A549 (cell line): ENCODE measurements around the gene ZNF467. TPM values are rescaled to one million over a fixed set of nuclear protein-coding genes. Genes with fewer than 3 reads are reported as not detected.

ENCODE experiments used
- ATAC-seq, 2 experiments: fragments of 200-7000 bp in 1 of 2; fragments of >200 bp in 1 of 2; cut with Nextera tagmentation in 1 of 2; cut with Tn5 transposase in 1 of 2; 3 replicates each; pipeline versions ENCODE4 v1.8.0 to v1.9.1; 2018 to 2020; ENCODE audit warnings: mild to moderate bottlenecking in 1 of 2, moderate library complexity in 1 of 2
- CTCF ChIA-PET: fragments of 300-600 bp; sonication (Branson Sonifier 250); formaldehyde crosslinking; extraction: SDS; loops from one replicate; lab custom pipeline; 2021; ENCODE audit warnings: antibody characterized with exemption, inconsistent platforms; lab: Yijun Ruan, JAX
- POLR2A ChIA-PET: fragments of 350-600 bp; formaldehyde crosslinking; extraction: SDS; loops from one replicate; lab custom pipeline; 2021; ENCODE audit warnings: antibody characterized with exemption, inconsistent platforms; lab: Yijun Ruan, JAX
- DNase-seq, 2 experiments: peaks; one replicate each; pipeline versions ENCODE4 v3.0.0 to v3.0.0-alpha.2; 2011 to 2016; ENCODE audit warnings: low read depth in 1 of 2, low spot score in 1 of 2
- FAIRE-seq: peaks from 2 replicates; lab custom pipeline; 2011; peaks lifted over from hg19 to GRCh38; lab: Jason Lieb, UNC
- H3K27ac ChIP-seq, 2 experiments: fragments of >200 bp; sonication (Bioruptor Twin); formaldehyde crosslinking; 3 replicates each; pipeline ENCODE4 v1.5.1; 2016 to 2017
- H3K4me1 ChIP-seq: fragments of >200 bp; sonication (Bioruptor Twin); formaldehyde crosslinking; 3 replicates; pipeline ENCODE4 v1.6.1; 2016
- H3K4me2 ChIP-seq: fragments of >200 bp; sonication (Bioruptor Twin); formaldehyde crosslinking; 3 replicates; pipeline ENCODE4 v1.6.1; 2016
- H3K4me3 ChIP-seq: fragments of >200 bp; sonication (Bioruptor Twin); formaldehyde crosslinking; 3 replicates; pipeline ENCODE4 v1.5.1; 2016
- H3K9me3 ChIP-seq: fragments of >200 bp; sonication (Bioruptor Twin); formaldehyde crosslinking; 3 replicates; pipeline ENCODE4 v1.6.1; 2016
- CBX2 ChIP-seq: fragments of 200-600 bp; sonication (generic); IDR thresholded peaks from 2 replicates; pipeline ENCODE4 v1.6.1; 2016; ENCODE audit warnings: low read depth, mild to moderate bottlenecking, borderline replicate concordance
- CBX8 ChIP-seq: fragments of 200-600 bp; sonication (generic); IDR thresholded peaks from 2 replicates; pipeline ENCODE4 v1.6.1; 2016
- CHD2 ChIP-seq: fragments of 150-350 bp; IDR thresholded peaks from 2 replicates; pipeline ENCODE4 v1.6.1; 2014; ENCODE audit warnings: low read length; ENCODE audit not compliant: partially characterized antibody
- CHD4 ChIP-seq: fragments of 200-600 bp; sonication (generic); IDR thresholded peaks from 2 replicates; pipeline ENCODE4 v1.6.1; 2016; ENCODE audit warnings: antibody characterized with exemption, mild to moderate bottlenecking, borderline replicate concordance
- EHF ChIP-seq: fragments of 250-450 bp; sonication (Bioruptor Pico); IDR thresholded peaks from 2 replicates; pipeline ENCODE4 v1.5.0; 2020; ENCODE audit warnings: mild to moderate bottlenecking
- EP300 ChIP-seq, 2 experiments: fragments of >200 bp; sonication (Bioruptor Twin); formaldehyde crosslinking; IDR thresholded peaks; 2 replicates in 1 of 2; 3 replicates in 1 of 2; pipeline ENCODE4 v1.6.1; 2016 to 2017
- FOSB ChIP-seq: fragments of 250-450 bp; sonication (Bioruptor Pico); IDR thresholded peaks from 2 replicates; pipeline ENCODE4 v1.5.0; 2020; ENCODE audit warnings: mild to moderate bottlenecking, moderate library complexity
- HDAC2 ChIP-seq: fragments of 200-600 bp; sonication (generic); IDR thresholded peaks from 2 replicates; pipeline ENCODE4 v1.6.1; 2016
- HEYL ChIP-seq: fragments of 250-450 bp; sonication (Bioruptor Pico); IDR thresholded peaks from 2 replicates; pipeline ENCODE4 v1.8.0; 2021; ENCODE audit warnings: mild to moderate bottlenecking, moderate library complexity
- HOXA7 ChIP-seq: fragments of 250-450 bp; sonication (Bioruptor Pico); IDR thresholded peaks from 2 replicates; pipeline ENCODE4 v1.5.0; 2020; ENCODE audit warnings: mild to moderate bottlenecking, moderate library complexity
- HOXB5 ChIP-seq: fragments of 250-450 bp; sonication (Bioruptor Pico); IDR thresholded peaks from 2 replicates; pipeline ENCODE4 v1.5.0; 2020; ENCODE audit warnings: mild to moderate bottlenecking, moderate library complexity
- MAFK ChIP-seq: fragments of 450-650 bp; IDR thresholded peaks from 2 replicates; pipeline ENCODE4 v1.6.1; 2014; ENCODE audit not compliant: partially characterized antibody
- NFE2L2 ChIP-seq: fragments of 150-350 bp; conservative IDR thresholded peaks from 2 replicates; pipeline ENCODE4 v1.6.1; 2014; ENCODE audit warnings: low read length
- NPAS2 ChIP-seq: fragments of 250-450 bp; sonication (Bioruptor Pico); IDR thresholded peaks from 2 replicates; pipeline ENCODE4 v1.8.0; 2022; ENCODE audit warnings: mild to moderate bottlenecking, moderate library complexity, borderline replicate concordance
- POLR2AphosphoS2 ChIP-seq: conservative IDR thresholded peaks from 2 replicates; pipeline ENCODE4 v1.6.1; 2012; ENCODE audit warnings: low read length, improper control_type of control experiment, inconsistent platforms
- RAD21 ChIP-seq, 2 experiments: fragments of >200 bp in 1 of 2; sonication (Bioruptor Twin) in 1 of 2; formaldehyde crosslinking in 1 of 2; IDR thresholded peaks in 1 of 2; conservative IDR thresholded peaks in 1 of 2; 2 replicates in 1 of 2; 3 replicates in 1 of 2; pipeline ENCODE4 v1.6.1; 2012 to 2018; ENCODE audit warnings: inconsistent platforms in 1 of 2
- RCOR1 ChIP-seq: fragments of 150-350 bp; IDR thresholded peaks from 2 replicates; pipeline ENCODE4 v1.6.1; 2014; ENCODE audit warnings: antibody characterized with exemption, low read length, low read depth
- RFX5 ChIP-seq: fragments of 450-650 bp; IDR thresholded peaks from 2 replicates; pipeline ENCODE4 v1.7.1; 2014; ENCODE audit warnings: antibody characterized with exemption, mild to moderate bottlenecking, moderate library complexity
- RNF2 ChIP-seq: fragments of 200-600 bp; sonication (generic); IDR thresholded peaks from 2 replicates; pipeline ENCODE4 v1.6.1; 2016; ENCODE audit warnings: low read depth, mild to moderate bottlenecking, antibody characterized with exemption, moderate library complexity, borderline replicate concordance
- SMC3 ChIP-seq: fragments of >200 bp; sonication (Bioruptor Twin); formaldehyde crosslinking; IDR thresholded peaks from 3 replicates; pipeline ENCODE4 v1.6.1; 2018; ENCODE audit warnings: inconsistent platforms
- ZNF302 ChIP-seq: fragments of 250-450 bp; sonication (Bioruptor Pico); IDR thresholded peaks from 2 replicates; pipeline ENCODE4 v1.9.0; 2021; ENCODE audit warnings: inconsistent platforms, mild to moderate bottlenecking, moderate library complexity
- WGBS: methylation state at CpG from one replicate; pipeline ENCODE4 v1.1.6; 2017; ENCODE audit errors: missing lambda C conversion rate; 5-methylcytosine and 5-hydroxymethylcytosine counted together
- polyA plus RNA-seq, 4 experiments: library from polyadenylated mRNA; depleted of rRNA in 3 of 4; stranded (reverse); fragments of >200 nt; fragmentation: RNase III in 1 of 4; extraction: RNeasy Plus Mini Kit Qiagen cat#74134 plus additional on column Dnase treatment in 1 of 4; gene quantifications; 2 replicates in 3 of 4; 3 replicates in 1 of 4; pipeline ENCODE4 v1.2.3, GENCODE V29; 2011 to 2017
- TF ChIP-seq, protein P1 (sequence below): IDR thresholded peaks from 2 replicates; pipeline ENCODE4 v1.6.1; 2012; ENCODE audit warnings: low read depth, borderline replicate concordance
- TF ChIP-seq, protein P2 (sequence below): fragments of >200 bp; sonication (Bioruptor Twin); formaldehyde crosslinking; IDR thresholded peaks from 2 replicates; pipeline ENCODE4 v1.6.1; 2016
- TF ChIP-seq, protein P3 (sequence below): fragments of 200-600 bp; sonication (generic); IDR thresholded peaks from 2 replicates; pipeline ENCODE4 v1.6.1; 2016; ENCODE audit warnings: antibody characterized with exemption, mild to moderate bottlenecking, moderate library complexity

The ZNF467 gene
- polyA plus RNA-seq, 2 of the 4 experiments (the other 2 are of a cell fraction), result 3.1 to 3.3 TPM

DNA sequence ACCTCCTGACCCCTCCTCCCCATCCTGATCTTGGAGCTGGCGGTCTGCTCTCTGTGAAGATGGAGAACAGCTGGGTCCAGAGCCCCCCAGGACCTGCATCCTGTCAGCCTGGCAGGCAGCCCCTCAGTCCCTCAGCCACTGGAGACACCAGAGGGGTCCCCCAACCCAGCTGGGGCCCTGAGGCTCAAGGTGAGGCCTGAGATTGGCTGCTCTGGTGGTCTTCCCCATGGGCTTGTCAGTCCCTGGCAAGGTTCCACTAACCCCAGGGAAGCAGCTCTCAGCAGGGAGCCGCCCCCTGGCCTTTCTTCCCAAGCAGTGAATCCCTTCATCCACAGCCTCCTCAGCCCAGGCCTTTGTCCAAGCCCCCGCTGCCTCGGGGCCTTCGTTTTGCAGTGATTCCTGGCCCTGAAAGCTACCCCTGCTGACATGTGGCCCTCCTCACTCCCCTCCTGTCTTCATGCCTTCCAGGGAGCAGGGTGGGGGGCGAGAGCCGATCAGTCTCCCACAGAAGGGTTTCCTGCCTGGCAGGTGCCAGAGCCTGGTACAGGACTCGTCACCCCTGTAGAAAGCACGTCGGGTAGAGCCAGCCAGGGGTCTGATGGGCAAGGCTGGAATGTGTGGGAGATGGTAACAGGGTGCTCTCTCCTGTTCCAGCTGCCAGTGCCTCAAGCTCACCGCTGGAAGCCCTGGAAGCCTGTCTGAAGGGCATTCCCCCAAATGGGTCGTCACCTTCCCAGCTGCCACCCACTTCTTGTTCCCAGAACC is 48.5 kb downstream of the ZNF467 start:
- Histone ChIP-seq H3K4me2 (no peak overlapping the region), H3K9me3 (no peaks in the 10 kb centered on the region), H3K4me3 (no peak overlapping the region), H3K4me1 (peaks cover 10% of the 10 kb centered on the region), H3K27ac (no peak overlapping the region)
- FAIRE-seq, result no peak
- no peak for DNase-seq
- ChIA-PET CTCF (interaction anchor here (0.7 to 2.2 kb wide), 5 partner anchors 11 to 30 kb away, joined by 3 to 10 read pairs (median 3); no protein-coding TSS in a partner anchor), POLR2A (no interaction called here)
- TF ChIP-seq RNF2 (no peak), ZNF302 (no peak), CHD4 (no peak), FOSB (CRISPR knock-in tag) (no peak), SMC3 (no peak), POLR2AphosphoS2 (no peak), EP300 (IDR thresholded peaks at IDR 0.05) (no peak), RFX5 (no peak), RCOR1 (no peak), CBX8 (no peak)
- TF ChIP-seq, protein P1, sequence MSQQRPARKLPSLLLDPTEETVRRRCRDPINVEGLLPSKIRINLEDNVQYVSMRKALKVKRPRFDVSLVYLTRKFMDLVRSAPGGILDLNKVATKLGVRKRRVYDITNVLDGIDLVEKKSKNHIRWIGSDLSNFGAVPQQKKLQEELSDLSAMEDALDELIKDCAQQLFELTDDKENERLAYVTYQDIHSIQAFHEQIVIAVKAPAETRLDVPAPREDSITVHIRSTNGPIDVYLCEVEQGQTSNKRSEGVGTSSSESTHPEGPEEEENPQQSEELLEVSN, result no peak
- 79% methylated on average over 11 of the region's 12 CpGs for WGBS
- ATAC-seq, result no peak

DNA sequence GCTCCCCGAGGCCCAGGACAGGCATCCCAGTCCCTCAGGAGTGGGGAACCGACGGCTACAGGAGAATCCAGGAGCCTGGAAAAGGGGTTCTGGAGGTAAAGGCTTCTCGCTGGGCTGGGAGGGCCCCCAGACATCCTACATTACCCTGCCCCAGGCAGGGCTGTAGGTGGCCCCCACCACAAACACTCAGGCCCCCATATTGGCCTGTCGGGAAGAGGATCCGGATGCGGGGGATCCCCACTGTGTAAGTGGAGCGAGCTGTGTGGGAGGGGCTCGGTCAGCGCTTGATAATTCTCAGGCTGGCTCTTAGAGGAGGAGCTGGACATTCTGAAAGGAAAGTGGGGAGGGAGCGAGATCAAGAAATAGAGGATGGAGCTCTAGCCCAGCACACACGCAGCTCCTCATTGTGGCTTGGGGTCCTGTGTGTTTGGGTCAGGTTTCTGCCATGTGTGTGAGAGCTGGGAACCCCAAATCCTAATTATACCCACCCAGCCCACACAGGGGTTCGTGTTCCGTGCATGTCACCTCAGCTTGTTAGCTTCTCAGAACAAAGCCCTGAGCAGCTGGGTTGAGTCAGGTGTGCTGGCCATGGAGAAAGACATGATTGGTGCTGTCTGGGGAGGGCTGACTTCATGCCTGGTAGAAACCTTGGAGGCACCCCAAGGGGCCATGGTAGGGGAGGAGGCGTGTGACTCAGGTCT is 49.4 kb downstream of the ZNF467 start:
- H3K9me3 ChIP-seq, result no peaks in the 10 kb centered on the region
- no peak for ATAC-seq
- no peak overlapping the region for H3K4me2 ChIP-seq
- H3K27ac ChIP-seq, result no peak overlapping the region
- ChIA-PET CTCF (interaction anchor here (0.9 to 2.2 kb wide), 7 partner anchors 10 to 62 kb away, joined by 3 to 10 read pairs (median 3); no protein-coding TSS in a partner anchor), POLR2A (no interaction called here)
- 86% methylated on average over 15 of the region's 15 CpGs for WGBS
- FAIRE-seq, result no peak
- peaks cover 19% of the 10 kb centered on the region for H3K4me1 ChIP-seq
- no peak for DNase-seq
- no peak for TF ChIP-seq EHF (CRISPR knock-in tag)
- TF ChIP-seq CBX2, result no peak
- no peak for TF ChIP-seq NFE2L2
- no peak for TF ChIP-seq POLR2AphosphoS2
- TF ChIP-seq HOXA7 (CRISPR knock-in tag), result no peak
- no peak for TF ChIP-seq HOXB5 (CRISPR knock-in tag)
- TF ChIP-seq, protein P2, sequence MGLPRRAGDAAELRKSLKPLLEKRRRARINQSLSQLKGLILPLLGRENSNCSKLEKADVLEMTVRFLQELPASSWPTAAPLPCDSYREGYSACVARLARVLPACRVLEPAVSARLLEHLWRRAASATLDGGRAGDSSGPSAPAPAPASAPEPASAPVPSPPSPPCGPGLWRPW, result no peak
- TF ChIP-seq HDAC2, result no peak
- TF ChIP-seq ZNF302, result no peak
- no peak for TF ChIP-seq MAFK
- TF ChIP-seq RAD21 (conservative IDR thresholded peaks at IDR 0.05 in 1 of 2, IDR thresholded peaks at IDR 0.05 in 1 of 2), result no peak
- TF ChIP-seq CHD2, result no peak
- no peak for TF ChIP-seq HEYL
- TF ChIP-seq, protein P1, result no peak
- TF ChIP-seq, protein P3, sequence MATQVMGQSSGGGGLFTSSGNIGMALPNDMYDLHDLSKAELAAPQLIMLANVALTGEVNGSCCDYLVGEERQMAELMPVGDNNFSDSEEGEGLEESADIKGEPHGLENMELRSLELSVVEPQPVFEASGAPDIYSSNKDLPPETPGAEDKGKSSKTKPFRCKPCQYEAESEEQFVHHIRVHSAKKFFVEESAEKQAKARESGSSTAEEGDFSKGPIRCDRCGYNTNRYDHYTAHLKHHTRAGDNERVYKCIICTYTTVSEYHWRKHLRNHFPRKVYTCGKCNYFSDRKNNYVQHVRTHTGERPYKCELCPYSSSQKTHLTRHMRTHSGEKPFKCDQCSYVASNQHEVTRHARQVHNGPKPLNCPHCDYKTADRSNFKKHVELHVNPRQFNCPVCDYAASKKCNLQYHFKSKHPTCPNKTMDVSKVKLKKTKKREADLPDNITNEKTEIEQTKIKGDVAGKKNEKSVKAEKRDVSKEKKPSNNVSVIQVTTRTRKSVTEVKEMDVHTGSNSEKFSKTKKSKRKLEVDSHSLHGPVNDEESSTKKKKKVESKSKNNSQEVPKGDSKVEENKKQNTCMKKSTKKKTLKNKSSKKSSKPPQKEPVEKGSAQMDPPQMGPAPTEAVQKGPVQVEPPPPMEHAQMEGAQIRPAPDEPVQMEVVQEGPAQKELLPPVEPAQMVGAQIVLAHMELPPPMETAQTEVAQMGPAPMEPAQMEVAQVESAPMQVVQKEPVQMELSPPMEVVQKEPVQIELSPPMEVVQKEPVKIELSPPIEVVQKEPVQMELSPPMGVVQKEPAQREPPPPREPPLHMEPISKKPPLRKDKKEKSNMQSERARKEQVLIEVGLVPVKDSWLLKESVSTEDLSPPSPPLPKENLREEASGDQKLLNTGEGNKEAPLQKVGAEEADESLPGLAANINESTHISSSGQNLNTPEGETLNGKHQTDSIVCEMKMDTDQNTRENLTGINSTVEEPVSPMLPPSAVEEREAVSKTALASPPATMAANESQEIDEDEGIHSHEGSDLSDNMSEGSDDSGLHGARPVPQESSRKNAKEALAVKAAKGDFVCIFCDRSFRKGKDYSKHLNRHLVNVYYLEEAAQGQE, result no peak
- TF ChIP-seq NPAS2 (CRISPR knock-in tag), result no peak
- H3K4me3 ChIP-seq, result no peak overlapping the region
